ENCODE data around the gene SLC38A8.

The SLC38A8 gene

GRCh38 chr16:84058211-84058610 lies 15.6 kb upstream of the SLC38A8 start:
- no peak overlapping the region for H3K4me3 ChIP-seq (ENCODE audit: extremely low read depth, insufficient read depth, low read length, poor library complexity, severe bottlenecking)
- H3K4me1 ChIP-seq (ENCODE audit: control insufficient read depth, insufficient read depth, low read length, poor library complexity, severe bottlenecking): no peaks in the 10 kb centered on the region
- H3K27ac ChIP-seq (ENCODE audit: low read depth, low read length, severe bottlenecking): no peak overlapping the region
- 96 to 99% methylated on average over 14 of the region's 15 CpGs for WGBS, 2 experiments (ENCODE audit: insufficient coverage in 2 of 2)
- H3K9me3 ChIP-seq (ENCODE audit: control insufficient read depth, low read length): no peaks in the 10 kb centered on the region
- peaks cover 93% of the 10 kb centered on the region for H3K36me3 ChIP-seq (ENCODE audit: control insufficient read depth, insufficient read depth, low read length)

GRCh38 chr16:84056933-84057332 lies 14.3 kb upstream of the SLC38A8 start:
- no peak overlapping the region for H3K27ac ChIP-seq (ENCODE audit: low read depth, low read length, severe bottlenecking)
- no peaks in the 10 kb centered on the region for H3K9me3 ChIP-seq (ENCODE audit: control insufficient read depth, low read length)
- no peaks in the 10 kb centered on the region for H3K4me1 ChIP-seq (ENCODE audit: control insufficient read depth, insufficient read depth, low read length, poor library complexity, severe bottlenecking)
- 88 to 94% methylated on average over 5 of the region's 7 CpGs for WGBS, 2 experiments (ENCODE audit: insufficient coverage in 2 of 2)
- H3K36me3 ChIP-seq (ENCODE audit: control insufficient read depth, insufficient read depth, low read length): peaks cover 90% of the 10 kb centered on the region
- H3K4me3 ChIP-seq (ENCODE audit: extremely low read depth, insufficient read depth, low read length, poor library complexity, severe bottlenecking): no peak overlapping the region

GRCh38 chr16:84055801-84056634 lies 13.4 kb upstream of the SLC38A8 start:
- Histone ChIP-seq H3K36me3 (ENCODE audit: control insufficient read depth, insufficient read depth, low read length) (peaks cover 81% of the 10 kb centered on the region), H3K4me1 (ENCODE audit: control insufficient read depth, insufficient read depth, low read length, poor library complexity, severe bottlenecking) (no peaks in the 10 kb centered on the region), H3K27ac (ENCODE audit: low read depth, low read length, severe bottlenecking) (no peak overlapping the region), H3K9me3 (ENCODE audit: control insufficient read depth, low read length) (no peaks in the 10 kb centered on the region), H3K4me3 (ENCODE audit: extremely low read depth, insufficient read depth, low read length, poor library complexity, severe bottlenecking) (no peak overlapping the region)
- WGBS, 2 experiments (ENCODE audit: insufficient coverage in 2 of 2): 93% methylated on average over 14 to 19 of the region's 19 CpGs

- peaks cover 76% of the 10 kb centered on the region for H3K36me3 ChIP-seq (ENCODE audit: control insufficient read depth, insufficient read depth, low read length)
- 79 to 96% methylated on average over 3 to 4 of the region's 5 CpGs for whole genome bisulfite sequencing, 2 experiments (ENCODE audit: insufficient coverage in 2 of 2)
- no peak overlapping the region for H3K27ac ChIP-seq (ENCODE audit: low read depth, low read length, severe bottlenecking)
- H3K9me3 ChIP-seq (ENCODE audit: control insufficient read depth, low read length): no peaks in the 10 kb centered on the region
- no peak overlapping the region for H3K4me3 ChIP-seq (ENCODE audit: extremely low read depth, insufficient read depth, low read length, poor library complexity, severe bottlenecking)
- H3K4me1 ChIP-seq (ENCODE audit: control insufficient read depth, insufficient read depth, low read length, poor library complexity, severe bottlenecking): no peaks in the 10 kb centered on the region
These were observed 12.8 kb upstream of the SLC38A8 start for GRCh38 chr16:84055366-84055765.

- 69 to 70% methylated on average over 12 of the region's 13 CpGs for WGBS, 2 experiments (ENCODE audit: insufficient coverage in 2 of 2)
- Histone ChIP-seq H3K4me1 (ENCODE audit: control insufficient read depth, insufficient read depth, low read length, poor library complexity, severe bottlenecking) (no peaks in the 10 kb centered on the region), H3K27ac (ENCODE audit: low read depth, low read length, severe bottlenecking) (no peak overlapping the region), H3K9me3 (ENCODE audit: control insufficient read depth, low read length) (no peaks in the 10 kb centered on the region), H3K36me3 (ENCODE audit: control insufficient read depth, insufficient read depth, low read length) (peaks cover 75% of the 10 kb centered on the region), H3K4me3 (ENCODE audit: extremely low read depth, insufficient read depth, low read length, poor library complexity, severe bottlenecking) (no peak overlapping the region)
These were observed 12.3 kb upstream of the SLC38A8 start for GRCh38 chr16:84054916-84055315.

GRCh38 chr16:84054271-84054670 lies 11.7 kb upstream of the SLC38A8 start:
- Histone ChIP-seq H3K4me3 (ENCODE audit: extremely low read depth, insufficient read depth, low read length, poor library complexity, severe bottlenecking) (no peak overlapping the region), H3K27ac (ENCODE audit: low read depth, low read length, severe bottlenecking) (no peak overlapping the region), H3K9me3 (ENCODE audit: control insufficient read depth, low read length) (no peaks in the 10 kb centered on the region), H3K36me3 (ENCODE audit: control insufficient read depth, insufficient read depth, low read length) (peaks cover 69% of the 10 kb centered on the region), H3K4me1 (ENCODE audit: control insufficient read depth, insufficient read depth, low read length, poor library complexity, severe bottlenecking) (no peaks in the 10 kb centered on the region)
- WGBS, 2 experiments (ENCODE audit: insufficient coverage in 2 of 2): 97 to 98% methylated on average over 15 to 16 of the region's 16 CpGs

- no peak overlapping the region for H3K4me3 ChIP-seq (ENCODE audit: extremely low read depth, insufficient read depth, low read length, poor library complexity, severe bottlenecking)
- WGBS, 2 experiments (ENCODE audit: insufficient coverage in 2 of 2): 93 to 97% methylated on average over 9 of the region's 13 CpGs
- no peak overlapping the region for H3K27ac ChIP-seq (ENCODE audit: low read depth, low read length, severe bottlenecking)
- H3K9me3 ChIP-seq (ENCODE audit: control insufficient read depth, low read length): no peaks in the 10 kb centered on the region
- no peaks in the 10 kb centered on the region for H3K4me1 ChIP-seq (ENCODE audit: control insufficient read depth, insufficient read depth, low read length, poor library complexity, severe bottlenecking)
- H3K36me3 ChIP-seq (ENCODE audit: control insufficient read depth, insufficient read depth, low read length): peaks cover 64% of the 10 kb centered on the region
These were observed 10.6 kb upstream of the SLC38A8 start for GRCh38 chr16:84053237-84053636.

- Histone ChIP-seq H3K9me3 (ENCODE audit: control insufficient read depth, low read length) (no peaks in the 10 kb centered on the region), H3K36me3 (ENCODE audit: control insufficient read depth, insufficient read depth, low read length) (peaks cover 60% of the 10 kb centered on the region), H3K4me3 (ENCODE audit: extremely low read depth, insufficient read depth, low read length, poor library complexity, severe bottlenecking) (no peak overlapping the region), H3K4me1 (ENCODE audit: control insufficient read depth, insufficient read depth, low read length, poor library complexity, severe bottlenecking) (no peaks in the 10 kb centered on the region), H3K27ac (ENCODE audit: low read depth, low read length, severe bottlenecking) (no peak overlapping the region)
- 92 to 94% methylated on average over 26 of the region's 27 CpGs for WGBS, 2 experiments (ENCODE audit: insufficient coverage in 2 of 2)
These were observed 9.6 kb upstream of the SLC38A8 start for GRCh38 chr16:84052071-84052622.

GRCh38 chr16:84050316-84050715 lies 7.7 kb upstream of the SLC38A8 start:
- no peak overlapping the region for H3K27ac ChIP-seq (ENCODE audit: low read depth, low read length, severe bottlenecking)
- 85 to 88% methylated on average over 9 of the region's 9 CpGs for WGBS, 2 experiments (ENCODE audit: insufficient coverage in 2 of 2)
- peaks cover 43% of the 10 kb centered on the region for H3K36me3 ChIP-seq (ENCODE audit: control insufficient read depth, insufficient read depth, low read length)
- no peak overlapping the region for H3K4me3 ChIP-seq (ENCODE audit: extremely low read depth, insufficient read depth, low read length, poor library complexity, severe bottlenecking)
- no peaks in the 10 kb centered on the region for H3K9me3 ChIP-seq (ENCODE audit: control insufficient read depth, low read length)
- H3K4me1 ChIP-seq (ENCODE audit: control insufficient read depth, insufficient read depth, low read length, poor library complexity, severe bottlenecking): peaks cover 3% of the 10 kb centered on the region

- WGBS, 2 experiments (ENCODE audit: insufficient coverage in 2 of 2): 91 to 93% methylated on average over 11 to 13 of the region's 13 CpGs
- H3K36me3 ChIP-seq (ENCODE audit: control insufficient read depth, insufficient read depth, low read length): peaks cover 35% of the 10 kb centered on the region
- H3K4me1 ChIP-seq (ENCODE audit: control insufficient read depth, insufficient read depth, low read length, poor library complexity, severe bottlenecking): peaks cover 8% of the 10 kb centered on the region
- H3K9me3 ChIP-seq (ENCODE audit: control insufficient read depth, low read length): no peaks in the 10 kb centered on the region
- no peak overlapping the region for H3K4me3 ChIP-seq (ENCODE audit: extremely low read depth, insufficient read depth, low read length, poor library complexity, severe bottlenecking)
- H3K27ac ChIP-seq (ENCODE audit: low read depth, low read length, severe bottlenecking): no peak overlapping the region
These were observed 6.9 kb upstream of the SLC38A8 start for GRCh38 chr16:84049403-84050060.

GRCh38 chr16:84048871-84049270 lies 6.3 kb upstream of the SLC38A8 start:
- peaks cover 8% of the 10 kb centered on the region for H3K4me1 ChIP-seq (ENCODE audit: control insufficient read depth, insufficient read depth, low read length, poor library complexity, severe bottlenecking)

More at GRCh38 chr16:84048871-84049270, 6.3 kb upstream of the SLC38A8 start:
- Histone ChIP-seq H3K27ac (ENCODE audit: low read depth, low read length, severe bottlenecking) (no peak overlapping the region), H3K36me3 (ENCODE audit: control insufficient read depth, insufficient read depth, low read length) (peaks cover 29% of the 10 kb centered on the region), H3K9me3 (ENCODE audit: control insufficient read depth, low read length) (no peaks in the 10 kb centered on the region), H3K4me3 (ENCODE audit: extremely low read depth, insufficient read depth, low read length, poor library complexity, severe bottlenecking) (no peak overlapping the region)
- WGBS, 2 experiments (ENCODE audit: insufficient coverage in 2 of 2): 90 to 93% methylated on average over 13 of the region's 13 CpGs
